NT2/D1 (cell line): Measurements from ENCODE around the gene HOXA5.

Source experiments
- DNase-seq: peaks from one replicate; pipeline ENCODE4 v3.0.0-alpha.2; 2011; ENCODE audit warnings: low read depth, low spot score
- H3K27me3 ChIP-seq: 2 replicates; pipeline ENCODE4 v1.6.0; 2011; ENCODE audit warnings: mild to moderate bottlenecking; ENCODE audit not compliant: insufficient read length, insufficient read depth
- H3K36me3 ChIP-seq: 2 replicates; pipeline ENCODE4 v1.6.1; 2011; ENCODE audit warnings: mild to moderate bottlenecking, low read length, mixed read lengths; ENCODE audit not compliant: insufficient read depth, insufficient read length
- H3K4me1 ChIP-seq: 2 replicates; pipeline ENCODE4 v1.5.1; 2011; ENCODE audit not compliant: insufficient read depth, insufficient read length
- H3K4me3 ChIP-seq: 2 replicates; pipeline ENCODE4 v1.5.1; 2011; ENCODE audit warnings: low read depth; ENCODE audit not compliant: insufficient read length
- H3K9ac ChIP-seq: 2 replicates; pipeline ENCODE4 v1.6.0; 2011; ENCODE audit warnings: low read depth; ENCODE audit not compliant: insufficient read length
- H3K9me3 ChIP-seq: 2 replicates; pipeline ENCODE4 v1.5.1; 2011; ENCODE audit warnings: mild to moderate bottlenecking, low read length; ENCODE audit not compliant: insufficient read depth
- SUZ12 ChIP-seq: IDR thresholded peaks from 2 replicates; pipeline ENCODE4 v1.6.1; 2011; ENCODE audit not compliant: insufficient read length, insufficient read depth; ENCODE audit errors: extremely low read depth
- YY1 ChIP-seq: IDR thresholded peaks from 2 replicates; pipeline ENCODE4 v1.6.1; 2011; ENCODE audit not compliant: insufficient read length, insufficient read depth
- ZNF274 ChIP-seq: IDR thresholded peaks from 2 replicates; pipeline ENCODE4 v1.6.1; 2011; ENCODE audit warnings: mild to moderate bottlenecking, low read depth, low read length

The HOXA5 gene

GRCh38 chr7:27111751-27112277, 31.7 kb downstream of the HOXA5 start:
- Histone ChIP-seq H3K27me3 (peaks cover 97% of the 10 kb centered on the region), H3K36me3 (no peaks in the 10 kb centered on the region), H3K4me1 (peaks cover 11% of the 10 kb centered on the region), H3K9me3 (no peaks in the 10 kb centered on the region), H3K4me3 (no peak overlapping the region), H3K9ac (no peak overlapping the region)
- DNase-seq: no peak
- TF ChIP-seq ZNF274: no peak
- no peak for TF ChIP-seq YY1
- no peak for TF ChIP-seq SUZ12

- H3K4me1 ChIP-seq: peaks cover 13% of the 10 kb centered on the region
- H3K27me3 ChIP-seq: peaks cover 97% of the 10 kb centered on the region
- no peak overlapping the region for H3K4me3 ChIP-seq
- DNase-seq: no peak
- H3K36me3 ChIP-seq: no peaks in the 10 kb centered on the region
- TF ChIP-seq SUZ12 (no peak), ZNF274 (no peak), YY1 (no peak)
- no peaks in the 10 kb centered on the region for H3K9me3 ChIP-seq
- H3K9ac ChIP-seq: no peak overlapping the region
Measured at GRCh38 chr7:27111042-27111750, 32.3 kb downstream of the HOXA5 start.

- peak overlapping the region; percentile 33 for H3K4me3 ChIP-seq
- TF ChIP-seq ZNF274 (no peak), SUZ12 (peak; percentile 67), YY1 (no peak)
- H3K9me3 ChIP-seq: no peaks in the 10 kb centered on the region
- no peaks in the 10 kb centered on the region for H3K36me3 ChIP-seq
- no peak overlapping the region for H3K9ac ChIP-seq
- H3K4me1 ChIP-seq: peaks cover 11% of the 10 kb centered on the region
- DNase-seq: no peak
- peaks cover 97% of the 10 kb centered on the region for H3K27me3 ChIP-seq
Measured at GRCh38 chr7:27110186-27111031, 33.1 kb downstream of the HOXA5 start.

- Histone ChIP-seq H3K4me3 (no peak overlapping the region), H3K27me3 (peaks cover 97% of the 10 kb centered on the region), H3K9me3 (no peaks in the 10 kb centered on the region), H3K36me3 (no peaks in the 10 kb centered on the region), H3K4me1 (peaks cover 11% of the 10 kb centered on the region), H3K9ac (no peak overlapping the region)
- DNase-seq: no peak
- TF ChIP-seq YY1 (no peak), SUZ12 (peak; percentile 61)
Measured at GRCh38 chr7:27109466-27110185, 33.9 kb downstream of the HOXA5 start.

- Histone ChIP-seq H3K4me1 (peaks cover 11% of the 10 kb centered on the region), H3K4me3 (no peak overlapping the region), H3K36me3 (no peaks in the 10 kb centered on the region), H3K9ac (no peak overlapping the region), H3K27me3 (peaks cover 100% of the 10 kb centered on the region), H3K9me3 (no peaks in the 10 kb centered on the region)
- DNase-seq: no peak
- TF ChIP-seq ZNF274 (no peak), YY1 (no peak), SUZ12 (no peak)
Measured at GRCh38 chr7:27108390-27109127, 34.9 kb downstream of the HOXA5 start.
